Body of pancreas (tissue), 4 donors: Measurements from ENCODE around the gene KRT15.

Source experiments
- POLR2A ChIP-seq, 3 donors: fragments of 450-650 bp; IDR thresholded peaks; one replicate each; pipeline ENCODE4 v1.6.1; 2016; ENCODE audit warnings: antibody characterized with exemption in 3 of 3, mild to moderate bottlenecking in 2 of 3
- TF ChIP-seq, protein P1 (sequence below), 7 experiments: fragments of 450-650 bp in 4 of 7; fragments of 200-600 bp in 3 of 7; sonication (generic) in 3 of 7; IDR thresholded peaks; one replicate each; pipeline ENCODE4 v1.5.1; 2016 to 2019; ENCODE audit warnings: antibody characterized with exemption in 7 of 7

DNA sequence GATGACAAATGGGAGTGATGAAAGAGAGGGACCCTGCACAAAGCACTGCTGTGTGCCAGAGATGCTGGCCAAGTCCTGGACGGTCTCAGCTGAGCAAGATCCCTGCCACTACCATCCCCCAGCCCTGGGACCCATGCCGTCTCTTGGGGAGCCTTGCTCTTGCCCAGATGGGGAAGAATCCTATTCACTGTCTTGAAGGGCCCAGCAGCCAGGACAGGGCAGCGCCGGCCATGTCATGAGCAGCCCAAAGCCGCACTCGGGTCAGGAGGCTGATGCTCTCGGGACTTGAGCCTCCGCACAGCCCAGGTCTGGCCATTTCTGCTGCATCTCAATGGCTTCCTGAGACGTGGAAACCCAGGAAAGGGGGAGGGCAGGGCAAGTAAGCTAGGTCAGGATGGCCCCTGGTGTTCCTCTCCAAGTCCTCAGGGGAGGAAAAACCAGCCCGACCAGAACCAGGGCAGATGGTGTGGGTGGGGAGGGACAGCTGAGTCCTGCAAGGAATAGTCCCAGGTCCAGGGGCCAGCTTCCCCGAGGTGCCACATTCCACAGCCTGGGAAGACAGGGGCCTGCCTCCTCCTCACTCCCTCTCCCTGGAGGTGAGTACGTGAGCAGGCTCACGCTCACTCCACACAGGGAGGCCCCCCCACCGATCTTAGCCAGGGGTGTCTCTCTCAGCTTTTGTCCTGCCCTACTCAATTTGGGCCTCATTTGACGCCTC is 17.2 kb upstream of the KRT15 start:
- TF ChIP-seq, protein P1, sequence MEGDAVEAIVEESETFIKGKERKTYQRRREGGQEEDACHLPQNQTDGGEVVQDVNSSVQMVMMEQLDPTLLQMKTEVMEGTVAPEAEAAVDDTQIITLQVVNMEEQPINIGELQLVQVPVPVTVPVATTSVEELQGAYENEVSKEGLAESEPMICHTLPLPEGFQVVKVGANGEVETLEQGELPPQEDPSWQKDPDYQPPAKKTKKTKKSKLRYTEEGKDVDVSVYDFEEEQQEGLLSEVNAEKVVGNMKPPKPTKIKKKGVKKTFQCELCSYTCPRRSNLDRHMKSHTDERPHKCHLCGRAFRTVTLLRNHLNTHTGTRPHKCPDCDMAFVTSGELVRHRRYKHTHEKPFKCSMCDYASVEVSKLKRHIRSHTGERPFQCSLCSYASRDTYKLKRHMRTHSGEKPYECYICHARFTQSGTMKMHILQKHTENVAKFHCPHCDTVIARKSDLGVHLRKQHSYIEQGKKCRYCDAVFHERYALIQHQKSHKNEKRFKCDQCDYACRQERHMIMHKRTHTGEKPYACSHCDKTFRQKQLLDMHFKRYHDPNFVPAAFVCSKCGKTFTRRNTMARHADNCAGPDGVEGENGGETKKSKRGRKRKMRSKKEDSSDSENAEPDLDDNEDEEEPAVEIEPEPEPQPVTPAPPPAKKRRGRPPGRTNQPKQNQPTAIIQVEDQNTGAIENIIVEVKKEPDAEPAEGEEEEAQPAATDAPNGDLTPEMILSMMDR (IDR thresholded peaks at IDR 0.05) = no peak
- no peak for TF ChIP-seq POLR2A (IDR thresholded peaks at IDR 0.05)
